GM19351 (cell line): ENCODE data around the gene MOGAT3.
"Not testable (repeated sequence)": the region's sequence is repeated elsewhere in the genome, so short reads cannot be mapped to it uniquely, and the experiment has no call there.

Experiments used
- ATAC-seq: cut with Tn5 transposase; IDR thresholded peaks from one replicate; pipeline ENCODE4 v1.9.1; 2021; ENCODE audit warnings: mild to moderate bottlenecking, moderate library complexity; ENCODE audit not compliant: unreplicated experiment

The MOGAT3 gene

GRCh38 chr7:101205901-101206664, 5.2 kb upstream of the MOGAT3 start:
- no peak for ATAC-seq

DNA sequence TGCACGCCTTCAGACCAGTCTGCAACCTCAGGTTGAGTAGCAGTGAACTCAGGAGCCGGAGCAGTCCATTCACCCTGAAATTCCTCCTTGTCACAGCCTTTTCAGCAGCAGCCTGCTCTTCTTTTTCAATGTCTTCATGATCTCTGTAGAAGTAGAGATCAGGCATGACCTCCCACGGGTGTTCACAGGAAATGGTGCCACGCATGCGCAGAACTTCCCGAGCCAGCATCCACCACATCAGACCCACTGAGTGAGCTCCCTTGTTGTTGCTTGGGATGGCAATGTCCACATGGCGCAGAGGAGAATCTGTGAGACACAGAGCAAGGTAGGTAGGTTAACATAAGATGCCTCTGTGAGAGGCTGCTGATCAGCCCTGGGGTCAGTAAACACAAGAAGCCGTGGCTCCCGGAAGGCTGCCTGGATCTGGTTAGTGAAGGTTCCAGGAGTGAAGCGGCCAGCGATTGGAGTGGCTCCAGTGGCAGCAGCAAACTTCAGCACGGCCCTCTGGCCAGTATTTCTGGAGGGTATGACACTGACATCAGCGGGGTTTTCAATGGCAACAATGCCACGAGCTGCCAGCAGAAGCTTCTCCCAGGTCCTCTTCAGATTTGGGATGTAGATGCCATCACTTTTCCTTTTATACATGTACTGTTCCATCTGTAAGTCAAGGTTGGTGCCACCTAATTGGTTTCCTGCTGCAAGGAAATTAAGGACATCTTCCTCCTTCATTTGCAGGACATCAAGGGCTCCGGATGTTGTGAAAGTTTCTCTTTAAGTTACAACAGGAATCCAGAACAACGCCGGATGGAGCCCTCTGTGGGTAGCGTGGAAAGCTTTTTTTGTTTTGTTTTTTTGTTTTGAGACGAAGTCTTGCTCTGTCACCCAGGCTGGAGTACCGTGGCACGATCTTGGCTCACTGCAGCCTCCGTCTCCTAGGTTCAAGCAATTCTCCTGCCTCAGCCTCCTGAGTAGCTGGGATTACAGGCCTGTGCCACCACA, 3.2 kb upstream of the MOGAT3 start:
- ATAC-seq: not testable (repeated sequence)

GRCh38 chr7:101202603-101202918, 1.7 kb upstream of the MOGAT3 start:
- ATAC-seq: no peak

DNA sequence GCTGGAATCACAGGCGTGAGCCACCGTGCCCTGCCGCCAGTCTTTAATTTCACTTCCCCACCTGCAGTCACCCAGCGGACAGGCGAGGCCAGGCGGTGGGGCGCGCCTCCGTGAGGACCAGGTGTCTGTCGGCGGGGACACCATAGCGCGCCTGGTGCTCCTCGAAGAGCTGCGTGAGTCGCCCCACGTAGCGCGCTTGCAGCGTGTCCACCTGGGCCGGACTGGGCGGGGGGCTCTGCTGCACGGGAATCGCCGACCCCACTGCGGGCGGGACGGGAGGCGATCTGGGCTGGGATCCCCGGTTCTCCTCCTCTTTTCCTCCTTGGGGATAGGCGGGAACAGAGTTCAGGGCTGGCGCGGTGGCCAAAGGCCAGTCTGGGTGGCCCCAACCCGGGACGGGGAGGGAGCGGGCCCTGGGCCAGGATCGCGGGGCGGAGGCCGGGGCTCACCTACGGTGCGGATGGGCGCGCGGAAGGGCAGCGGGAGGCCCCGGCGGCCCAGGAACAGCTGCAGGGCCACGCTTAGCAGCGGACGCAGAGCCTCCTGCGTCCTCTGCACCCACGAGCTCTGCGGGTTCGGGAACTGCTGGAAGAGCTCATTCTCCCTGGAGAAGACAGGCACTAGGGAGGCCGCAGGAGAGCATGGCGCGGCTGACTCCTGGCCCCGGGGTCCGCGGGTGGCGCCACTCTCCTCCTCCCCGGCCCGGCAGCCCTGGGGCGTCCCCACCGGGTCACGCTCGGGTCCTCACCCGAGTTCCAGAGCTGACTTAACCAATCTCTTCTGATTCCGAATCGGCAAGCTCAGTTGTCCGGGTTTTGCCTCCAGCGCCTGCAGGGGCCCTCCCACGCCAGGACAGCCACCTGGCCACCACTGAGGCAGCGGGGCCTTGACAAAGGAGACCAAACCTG, 1.1 kb upstream of the MOGAT3 start:
- no peak for ATAC-seq

DNA sequence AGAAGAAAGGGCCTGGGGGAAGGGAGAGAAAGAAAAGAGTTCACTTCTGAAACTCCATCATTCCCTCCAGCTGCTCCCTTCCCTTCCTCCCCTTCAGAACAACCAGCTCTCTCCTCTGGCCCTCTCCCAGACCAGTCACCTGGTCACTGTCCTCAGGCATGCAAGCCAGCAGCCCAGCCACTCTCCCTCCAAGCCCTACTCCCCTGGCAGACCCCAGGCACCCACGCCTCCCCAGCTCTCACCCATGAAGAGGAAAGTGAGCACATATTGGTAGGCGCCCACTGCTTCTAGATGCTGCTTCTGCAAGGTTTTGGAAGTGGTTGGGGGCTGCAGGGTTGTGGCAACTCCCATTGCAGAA, 353 bp downstream of the MOGAT3 start:
- ATAC-seq: no peak

GRCh38 chr7:101199522-101199921, 1.3 kb downstream of the MOGAT3 start:
- not testable (repeated sequence) for ATAC-seq

GRCh38 chr7:101198476-101198875, 2.4 kb downstream of the MOGAT3 start:
- ATAC-seq: no peak

GRCh38 chr7:101197991-101198390, 2.8 kb downstream of the MOGAT3 start:
- no peak for ATAC-seq

DNA sequence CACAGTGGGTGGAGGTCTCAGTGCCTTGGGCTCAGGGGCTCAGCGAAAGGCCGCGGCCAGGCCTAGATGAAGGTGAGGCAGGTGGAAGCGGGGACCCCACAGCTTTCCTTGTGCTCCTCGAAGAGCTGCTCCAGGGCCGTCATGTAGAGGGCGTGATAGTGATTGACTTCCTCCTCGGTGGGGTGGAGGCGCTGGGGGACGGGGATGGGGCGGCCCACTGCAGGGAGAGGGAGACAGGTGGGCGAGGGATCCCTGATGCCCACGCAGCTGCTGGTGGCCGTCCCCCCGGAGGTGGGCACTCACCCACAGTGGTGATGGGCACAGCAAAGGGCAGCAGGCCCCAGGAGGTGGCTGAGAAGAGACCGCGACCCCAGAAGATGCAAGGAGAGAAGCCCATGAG, 5.0 kb downstream of the MOGAT3 start:
- no peak for ATAC-seq

DNA sequence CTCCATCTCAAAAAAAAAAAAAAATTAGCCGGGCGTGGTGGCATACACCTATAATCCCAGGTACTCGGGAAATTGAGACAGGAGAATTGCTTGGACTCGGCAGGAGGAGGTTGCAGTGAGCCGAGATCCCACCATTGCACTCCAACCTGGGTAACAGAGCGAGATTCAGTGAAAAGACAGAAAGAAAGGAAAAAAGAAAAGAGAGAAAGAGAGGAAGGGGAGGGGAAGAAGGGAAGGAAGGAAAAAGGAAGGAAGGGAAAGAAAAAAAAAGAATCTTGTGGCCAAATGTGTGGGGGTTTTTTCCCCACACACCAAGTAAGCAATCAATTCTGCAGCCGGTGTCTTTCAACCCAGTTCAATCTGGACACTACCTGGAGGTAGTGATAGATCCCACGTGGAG, 11.7 kb downstream of the MOGAT3 start:
- no peak for ATAC-seq

DNA sequence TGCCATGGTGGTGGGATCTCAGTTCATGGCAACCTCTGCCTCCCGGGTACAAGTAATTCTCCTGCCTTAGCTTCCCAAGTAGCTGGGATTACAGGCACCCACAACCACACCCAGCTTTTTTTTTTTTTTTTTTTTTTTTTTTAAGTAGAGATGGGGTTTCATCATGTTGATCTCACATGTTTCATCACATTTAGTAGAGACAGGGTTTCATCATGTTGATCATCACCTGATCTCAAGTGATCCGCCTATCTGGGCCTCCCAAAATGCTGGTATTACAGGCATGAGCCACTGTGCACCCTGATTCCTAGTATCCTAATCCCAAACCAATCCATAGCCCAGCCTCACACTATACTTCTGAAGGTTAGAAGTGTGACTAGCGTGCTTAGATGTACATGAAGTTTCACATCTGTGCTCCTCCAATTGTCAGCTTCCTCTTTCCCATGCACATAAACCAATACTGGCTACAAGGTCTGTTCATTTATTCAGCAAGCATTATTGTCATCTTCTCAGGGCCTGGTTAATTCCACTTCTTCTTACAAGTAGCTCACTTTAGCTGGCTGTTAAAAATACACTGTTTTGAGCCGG, 13.9 kb downstream of the MOGAT3 start:
- no peak for ATAC-seq

- no peak for ATAC-seq
Observed at GRCh38 chr7:101186194-101186593, 14.6 kb downstream of the MOGAT3 start.

DNA sequence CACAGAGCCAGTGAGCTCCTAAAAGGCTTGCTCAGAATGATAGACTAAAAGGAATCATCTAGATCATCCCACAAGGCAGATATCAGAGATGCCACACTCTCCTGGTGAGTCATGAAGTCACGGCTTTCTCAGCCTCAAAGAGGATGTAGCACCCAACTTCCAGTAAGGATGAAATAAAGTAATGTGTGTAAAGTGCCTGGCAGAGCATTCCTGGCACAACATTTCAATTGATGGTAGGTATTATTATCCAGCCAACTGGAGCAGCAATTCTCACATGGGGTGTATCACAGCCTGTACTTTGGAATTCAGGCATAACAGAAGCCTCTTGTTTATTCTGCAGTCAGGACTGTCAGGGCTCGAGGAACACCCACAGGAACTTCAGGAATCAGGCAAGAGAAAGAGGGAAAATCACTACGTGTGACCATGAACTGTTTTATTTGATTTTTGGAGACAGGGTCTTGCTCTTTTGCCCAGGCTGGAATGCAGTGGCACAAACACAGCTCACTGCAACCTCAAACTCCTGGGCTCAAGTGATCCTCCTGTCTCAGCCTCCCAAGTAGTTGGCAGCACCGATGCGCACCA, 15.5 kb downstream of the MOGAT3 start:
- ATAC-seq: no peak

DNA sequence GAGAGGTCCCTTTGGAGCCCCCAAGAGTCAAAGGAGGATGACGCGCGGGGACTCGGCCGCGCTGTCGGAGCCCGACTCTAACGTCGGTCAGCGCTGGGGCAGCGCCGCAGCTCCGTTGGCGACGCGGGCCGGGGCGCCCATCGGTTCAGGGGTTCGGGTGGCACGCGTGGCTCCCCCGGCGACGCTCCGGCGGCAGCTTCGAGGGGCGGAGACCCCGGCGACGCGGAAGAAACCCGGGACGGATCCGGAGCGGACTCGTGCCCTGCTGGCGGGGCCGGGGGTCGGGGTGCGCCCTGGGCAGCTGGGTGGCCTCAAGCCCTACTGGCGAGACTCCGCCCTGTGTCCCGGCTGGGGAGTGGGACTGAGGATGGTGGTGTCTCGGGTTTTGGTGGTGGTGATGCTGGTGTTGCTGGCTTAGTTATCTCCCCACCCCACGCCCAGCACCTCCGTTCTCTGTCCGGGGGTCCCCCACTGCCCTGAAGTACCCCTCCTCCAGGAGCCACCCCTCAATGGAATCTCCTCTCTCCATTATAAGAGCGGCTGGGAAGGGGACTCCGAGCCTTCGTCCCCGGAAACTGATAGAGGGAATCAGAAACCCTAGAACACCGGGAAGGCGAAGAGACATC, 20.6 kb downstream of the MOGAT3 start, which contains the start of gene NAT16:
Gene NAT16, minus strand, starts transcription at position 164 of the 626 bp plus-strand sequence. CDS start 5,486 bp downstream, outside the sequence.
- ATAC-seq: no peak

GRCh38 chr7:101179713-101180112, 21.1 kb downstream of the MOGAT3 start:
- no peak for ATAC-seq

GRCh38 chr7:101179117-101179516, 21.7 kb downstream of the MOGAT3 start:
- no peak for ATAC-seq

DNA sequence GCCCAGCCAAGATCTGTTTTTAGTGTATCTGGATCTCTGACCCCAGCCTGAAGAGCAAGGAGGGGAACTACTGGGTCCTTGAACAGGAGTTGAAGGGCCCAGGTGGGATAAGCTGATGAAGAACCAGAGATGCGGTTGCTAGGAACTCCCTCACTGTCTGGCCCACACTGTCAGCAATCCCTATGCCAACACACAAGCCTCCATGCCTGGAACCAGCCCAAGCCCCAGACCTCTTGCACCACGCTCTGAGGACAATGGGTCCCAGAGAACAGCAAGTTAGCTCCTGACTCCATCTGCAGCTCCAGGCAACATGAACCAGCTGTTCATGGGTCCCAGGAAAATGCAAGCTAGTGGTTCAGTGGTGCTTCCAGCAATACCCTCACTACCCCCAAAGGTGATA, 23.2 kb downstream of the MOGAT3 start:
- no peak for ATAC-seq

DNA sequence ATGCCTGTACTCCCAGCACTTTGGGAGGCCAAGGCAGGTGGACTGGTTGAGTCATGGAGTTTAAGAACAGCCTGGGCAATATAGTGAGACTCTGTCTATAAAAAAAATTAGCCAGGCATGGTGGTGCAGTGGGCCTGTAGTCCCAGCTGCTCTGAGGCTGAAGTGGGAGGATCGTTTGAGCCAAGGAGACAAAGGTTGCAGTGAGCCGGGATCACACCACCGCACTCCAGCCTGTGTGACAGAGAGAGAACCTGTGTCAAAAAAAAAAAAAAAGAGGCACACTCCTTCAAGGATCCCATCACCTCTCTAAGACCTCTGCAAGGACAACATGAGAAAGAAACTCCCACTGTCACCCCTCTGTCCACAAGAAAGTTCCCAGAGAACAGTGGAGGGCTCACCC, 25.2 kb downstream of the MOGAT3 start:
- ATAC-seq: no peak

DNA sequence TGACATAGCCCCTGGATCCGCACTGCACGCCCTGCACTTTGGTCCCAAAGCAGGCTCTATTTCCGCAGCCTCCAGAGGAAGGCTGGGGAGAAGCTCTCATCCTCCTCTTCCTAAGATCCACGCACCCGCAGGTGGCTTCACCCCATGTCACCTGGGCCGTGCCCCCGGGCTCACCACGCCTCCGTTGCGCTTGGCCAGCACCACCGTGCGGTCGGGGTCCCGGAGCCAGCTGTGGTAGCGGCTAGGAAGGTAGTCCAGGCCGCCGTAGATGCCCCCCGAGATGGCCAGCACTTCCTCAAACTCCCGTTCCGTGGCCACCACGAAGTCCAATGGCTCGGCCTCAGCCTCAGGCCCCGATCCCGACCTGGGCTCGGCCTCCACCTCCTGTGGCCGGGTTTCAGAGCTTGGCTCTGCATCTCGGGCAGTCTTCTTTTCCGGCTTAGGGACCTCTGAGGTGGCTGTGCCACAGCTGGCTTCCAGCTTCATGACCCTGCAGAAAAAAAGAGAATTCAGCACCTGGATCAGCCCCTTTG, 26.4 kb downstream of the MOGAT3 start:
- no peak for ATAC-seq
